ENCODE measurements around the gene TIMM22. TPM values are rescaled to one million over a fixed set of nuclear protein-coding genes. Genes with fewer than 3 reads are reported as not detected.
A peak's percentile ranks its signal among the peaks of the same experiment; 100 is the strongest.

The TIMM22 gene
- total RNA-seq, 2 donors from 2014 or later = 13.6 to 14.6 TPM

DNA sequence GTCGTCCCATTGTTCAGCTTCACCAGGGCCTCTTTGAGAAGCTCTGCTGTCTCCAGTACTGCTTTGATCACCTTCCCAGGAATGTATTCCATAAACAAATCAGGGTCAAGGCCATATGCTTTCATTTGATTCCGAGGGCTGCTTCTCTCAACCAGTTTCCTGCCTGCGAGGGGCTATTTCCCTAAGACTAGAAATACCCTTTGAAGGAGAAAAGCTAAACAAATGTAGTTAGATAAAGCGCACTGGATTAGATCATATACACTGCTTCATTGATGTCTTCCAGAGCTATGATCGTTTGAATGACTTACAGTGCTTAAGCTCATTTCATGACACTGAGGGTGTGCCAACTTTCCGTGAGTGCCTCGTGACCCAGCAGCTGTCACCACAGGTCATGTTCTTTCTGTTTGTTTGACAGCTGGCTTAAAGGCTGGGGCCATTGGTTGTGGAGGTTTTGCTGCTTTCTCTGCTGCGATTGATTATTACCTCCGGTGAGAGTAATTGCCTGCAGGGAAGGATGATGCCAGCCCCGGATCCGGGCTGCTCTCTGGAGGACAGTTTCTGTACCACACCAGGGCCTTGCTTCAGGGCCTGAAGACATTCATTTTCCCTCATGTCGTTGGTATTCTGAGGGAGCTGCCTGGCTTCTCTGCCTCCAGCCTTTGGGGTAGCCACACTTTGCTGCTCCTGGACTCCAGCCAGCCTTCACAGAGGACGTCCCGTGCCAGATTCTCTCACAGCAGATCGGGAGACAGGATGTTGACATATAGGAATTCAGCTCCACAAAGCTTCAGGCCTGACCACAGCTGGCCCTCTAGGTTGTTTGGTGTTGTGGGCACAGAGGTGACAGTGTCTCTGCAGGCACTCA is 3.9 kb downstream of the TIMM22 start:
- Histone ChIP-seq H3K4me3 (ENCODE audit: low read length) (no peak overlapping the region), H3K36me3 (ENCODE audit: control insufficient read depth, insufficient read depth, low read length) (peaks cover 53% of the 10 kb centered on the region), H3K9ac (ENCODE audit: extremely low read depth, low read length, poor library complexity, severe bottlenecking) (no peak overlapping the region), H3K9me3 (ENCODE audit: control insufficient read depth, low read length) (no peaks in the 10 kb centered on the region), H3K27ac (ENCODE audit: low read depth, low read length) (no peak overlapping the region), H3K27me3 (ENCODE audit: control insufficient read depth, insufficient read depth, low read length, poor library complexity, severe bottlenecking) (no peaks in the 10 kb centered on the region), H3K4me1 (ENCODE audit: control insufficient read depth, insufficient read depth, low read length) (peaks cover 7% of the 10 kb centered on the region)
- H3K27me3 Mint-ChIP-seq (ENCODE audit: insufficient read depth) = peaks cover 1% of the 10 kb centered on the region
- WGBS, 2 experiments (ENCODE audit: insufficient coverage in 1 of 2, insufficient read length in 1 of 2) = 95% methylated on average over 11 to 15 of the region's 15 CpGs
- peak overlapping the region; percentile 15 for H3K27ac Mint-ChIP-seq
- H3K4me1 Mint-ChIP-seq = peaks cover 7% of the 10 kb centered on the region
- H3K36me3 Mint-ChIP-seq (ENCODE audit: low read depth) = peaks cover 44% of the 10 kb centered on the region
- no peak for TF ChIP-seq CTCF (conservative IDR thresholded peaks at IDR 0.05)
- H3K4me3 Mint-ChIP-seq = no peak overlapping the region
- no peak for DNase-seq
- no peaks in the 10 kb centered on the region for H3K9me3 Mint-ChIP-seq

GRCh38 chr17:1001640-1002411 is 4.9 kb downstream of the TIMM22 start:
- H3K27me3 Mint-ChIP-seq (ENCODE audit: insufficient read depth) = no peaks in the 10 kb centered on the region
- Histone ChIP-seq H3K4me3 (ENCODE audit: low read length) (no peak overlapping the region), H3K36me3 (ENCODE audit: control insufficient read depth, insufficient read depth, low read length) (peaks cover 54% of the 10 kb centered on the region), H3K9ac (ENCODE audit: extremely low read depth, low read length, poor library complexity, severe bottlenecking) (no peak overlapping the region), H3K4me1 (ENCODE audit: control insufficient read depth, insufficient read depth, low read length) (peaks cover 11% of the 10 kb centered on the region), H3K9me3 (ENCODE audit: control insufficient read depth, low read length) (no peaks in the 10 kb centered on the region), H3K27me3 (ENCODE audit: control insufficient read depth, insufficient read depth, low read length, poor library complexity, severe bottlenecking) (no peaks in the 10 kb centered on the region), H3K27ac (ENCODE audit: low read depth, low read length) (no peak overlapping the region)
- H3K4me1 Mint-ChIP-seq = peaks cover 7% of the 10 kb centered on the region
- DNase-seq = no peak
- H3K36me3 Mint-ChIP-seq (ENCODE audit: low read depth) = peaks cover 44% of the 10 kb centered on the region
- WGBS, 2 experiments (ENCODE audit: insufficient coverage in 1 of 2, insufficient read length in 1 of 2) = 87 to 90% methylated on average over 9 to 17 of the region's 18 CpGs
- H3K27ac Mint-ChIP-seq = no peak overlapping the region
- H3K4me3 Mint-ChIP-seq = no peak overlapping the region
- TF ChIP-seq CTCF (conservative IDR thresholded peaks at IDR 0.05) = no peak
- H3K9me3 Mint-ChIP-seq = no peaks in the 10 kb centered on the region

DNA sequence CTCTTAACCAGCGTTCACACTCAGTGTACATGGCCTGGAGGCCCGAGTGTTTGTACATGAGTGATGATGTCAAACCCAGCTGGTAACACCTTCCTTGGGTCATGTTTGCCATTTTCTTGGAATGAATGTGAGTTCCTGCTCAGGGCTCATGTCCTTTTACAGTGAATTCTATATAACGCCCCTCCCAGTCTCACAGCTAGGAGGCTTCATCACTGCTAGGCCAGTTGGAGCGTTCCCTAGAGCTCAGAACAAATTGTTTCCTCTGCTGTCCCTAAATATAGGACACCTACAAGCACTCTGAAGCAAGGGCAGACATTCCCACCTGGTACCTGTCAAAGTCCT is 5.5 kb downstream of the TIMM22 start:
- Mint-ChIP-seq H3K27me3 (ENCODE audit: insufficient read depth) (no peaks in the 10 kb centered on the region), H3K36me3 (ENCODE audit: low read depth) (peaks cover 46% of the 10 kb centered on the region), H3K4me3 (no peak overlapping the region), H3K4me1 (peaks cover 7% of the 10 kb centered on the region), H3K27ac (no peak overlapping the region), H3K9me3 (no peaks in the 10 kb centered on the region)
- peaks cover 11% of the 10 kb centered on the region for H3K4me1 ChIP-seq (ENCODE audit: control insufficient read depth, insufficient read depth, low read length)
- no peak for TF ChIP-seq CTCF (conservative IDR thresholded peaks at IDR 0.05)
- no peaks in the 10 kb centered on the region for H3K27me3 ChIP-seq (ENCODE audit: control insufficient read depth, insufficient read depth, low read length, poor library complexity, severe bottlenecking)
- no peak overlapping the region for H3K9ac ChIP-seq (ENCODE audit: extremely low read depth, low read length, poor library complexity, severe bottlenecking)
- peaks cover 58% of the 10 kb centered on the region for H3K36me3 ChIP-seq (ENCODE audit: control insufficient read depth, insufficient read depth, low read length)
- no peaks in the 10 kb centered on the region for H3K9me3 ChIP-seq (ENCODE audit: control insufficient read depth, low read length)
- no peak for DNase-seq
- H3K4me3 ChIP-seq (ENCODE audit: low read length) = no peak overlapping the region
- 91 to 100% methylated on average over 3 to 4 of the region's 4 CpGs for WGBS, 2 experiments (ENCODE audit: insufficient coverage in 1 of 2, insufficient read length in 1 of 2)
- no peak overlapping the region for H3K27ac ChIP-seq (ENCODE audit: low read depth, low read length)

Measured in endodermal cell (in vitro differentiated cells).